SK-N-SH (cell line): Measurements from ENCODE around the gene PIF1. TPM values are rescaled to one million over a fixed set of nuclear protein-coding genes. Genes with fewer than 3 reads are reported as not detected.

ENCODE experiments used
- CTCF ChIA-PET: fragments of 300-600, 350-600 bp; formaldehyde crosslinking; extraction: SDS; loops from one replicate; lab custom pipeline; 2021; lab: Yijun Ruan, JAX
- POLR2A ChIA-PET: fragments of 350-600 bp; sonication (Branson Sonifier 250); formaldehyde crosslinking; extraction: SDS; loops from one replicate; lab custom pipeline; 2020; ENCODE audit warnings: antibody characterized with exemption, inconsistent platforms; lab: Yijun Ruan, JAX
- DNase-seq: peaks from one replicate; pipeline ENCODE4 v3.0.0; 2012
- H2AFZ ChIP-seq: fragments of 200-600 bp; sonication (generic); 2 replicates; pipeline ENCODE4 v1.8.1; 2016; ENCODE audit warnings: antibody characterized with exemption, mild to moderate bottlenecking, low read depth
- H3F3A ChIP-seq: fragments of 200-600 bp; sonication (generic); replicated peaks from 2 replicates; pipeline ENCODE3; 2016; ENCODE audit warnings: antibody characterized with exemption, mild to moderate bottlenecking; ENCODE audit not compliant: insufficient read depth
- H3K27ac ChIP-seq, 2 experiments: fragments of 200-500 bp in 1 of 2; fragments of 200-600 bp in 1 of 2; sonication (Bioruptor generic) in 1 of 2; sonication (generic), shearing (Covaris generic) in 1 of 2; 2 replicates each; pipeline versions ENCODE4 v1.5.1 to v1.6.1; 2014 to 2016; ENCODE audit warnings: low read depth in 2 of 2, inconsistent platforms in 1 of 2, low read length in 1 of 2, mild to moderate bottlenecking in 1 of 2, mixed read lengths in 1 of 2
- H3K27me3 ChIP-seq: fragments of 200-600 bp; sonication (generic), shearing (Covaris generic); 2 replicates; pipeline ENCODE4 v1.6.1; 2016; ENCODE audit warnings: mixed run types; ENCODE audit not compliant: insufficient read depth
- H3K36me3 ChIP-seq, 2 experiments: fragments of 200-500 bp in 1 of 2; fragments of 200-600 bp in 1 of 2; sonication (Bioruptor generic) in 1 of 2; sonication (generic) in 1 of 2; replicated peaks in 1 of 2; 2 replicates each; pipeline versions ENCODE3 to v1.5.1; 2014 to 2016; ENCODE audit warnings: low read length in 1 of 2, mild to moderate bottlenecking in 1 of 2; ENCODE audit not compliant: insufficient read depth in 2 of 2, control insufficient read depth in 1 of 2
- H3K4me1 ChIP-seq, 2 experiments: fragments of 200-500 bp in 1 of 2; fragments of 200-600 bp in 1 of 2; sonication (Bioruptor generic) in 1 of 2; sonication (generic), shearing (Covaris generic) in 1 of 2; 2 replicates each; pipeline versions ENCODE4 v1.5.1 to v1.6.1; 2014 to 2016; ENCODE audit warnings: low read depth in 1 of 2, low read length in 1 of 2, mixed run types in 1 of 2; ENCODE audit not compliant: insufficient read depth in 2 of 2, control insufficient read depth in 1 of 2
- H3K4me2 ChIP-seq: fragments of 200-600 bp; sonication (generic), shearing (Covaris generic); 2 replicates; pipeline ENCODE4 v1.6.1; 2017; ENCODE audit warnings: mixed run types
- H3K4me3 ChIP-seq, 2 experiments: fragments of 200-500 bp in 1 of 2; fragments of 200-600 bp in 1 of 2; sonication (Bioruptor generic) in 1 of 2; sonication (generic), shearing (Covaris generic) in 1 of 2; 2 replicates each; pipeline versions ENCODE4 v1.5.1 to v1.8.1; 2014 to 2016; ENCODE audit warnings: low read depth in 2 of 2, inconsistent platforms in 1 of 2, low read length in 1 of 2, mild to moderate bottlenecking in 1 of 2, mixed read lengths in 1 of 2, moderate library complexity in 1 of 2
- H3K79me2 ChIP-seq: fragments of 200-600 bp; sonication (generic); 2 replicates; pipeline ENCODE4 v1.8.1; 2017; ENCODE audit warnings: mild to moderate bottlenecking; ENCODE audit not compliant: insufficient read depth
- H3K9ac ChIP-seq: fragments of 200-600 bp; sonication (generic); 2 replicates; pipeline ENCODE4 v1.6.1; 2017; ENCODE audit warnings: mixed run types
- H3K9me2 ChIP-seq: fragments of 200-600 bp; sonication (generic); 2 replicates; pipeline ENCODE4 v1.6.1; 2017; ENCODE audit warnings: mixed run types
- H3K9me3 ChIP-seq: fragments of 200-600 bp; sonication (generic); 2 replicates; pipeline ENCODE4 v1.6.1; 2017; ENCODE audit warnings: mixed run types, mild to moderate bottlenecking, moderate library complexity
- H4K20me1 ChIP-seq: fragments of 200-600 bp; sonication (generic); 2 replicates; pipeline ENCODE4 v1.6.1; 2017; ENCODE audit warnings: mild to moderate bottlenecking, mixed run types; ENCODE audit not compliant: insufficient read depth
- CHD2 ChIP-seq: fragments of 150-350 bp; IDR thresholded peaks from 2 replicates; pipeline ENCODE4 v1.6.1; 2018; ENCODE audit warnings: low read length; ENCODE audit not compliant: partially characterized antibody
- ELF1 ChIP-seq: IDR thresholded peaks from 2 replicates; pipeline ENCODE4 v1.4.0; 2012
- FOSL2 ChIP-seq: IDR thresholded peaks from 2 replicates; pipeline ENCODE4 v1.4.0; 2012; ENCODE audit warnings: low read depth, mild to moderate bottlenecking, moderate library complexity, borderline replicate concordance
- GABPA ChIP-seq: IDR thresholded peaks from 2 replicates; pipeline ENCODE4 v1.4.0; 2012; ENCODE audit warnings: low read depth, mild to moderate bottlenecking
- JUND ChIP-seq: IDR thresholded peaks from 2 replicates; pipeline ENCODE4 v1.4.0; 2012
- MEF2A ChIP-seq: IDR thresholded peaks from 2 replicates; pipeline ENCODE4 v1.4.0; 2012; ENCODE audit warnings: low read depth, borderline replicate concordance
- MXI1 ChIP-seq: IDR thresholded peaks from 2 replicates; pipeline ENCODE4 v1.6.1; 2012; ENCODE audit warnings: mild to moderate bottlenecking, low read depth, low read length, improper control_type of control experiment
- POLR2AphosphoS5 ChIP-seq: IDR thresholded peaks from 2 replicates; pipeline ENCODE4 v1.6.1; 2012; ENCODE audit warnings: low read depth, low read length
- RAD21 ChIP-seq: IDR thresholded peaks from 2 replicates; pipeline ENCODE4 v1.6.1; 2012; ENCODE audit warnings: mild to moderate bottlenecking, low read length
- RXRA ChIP-seq: IDR thresholded peaks from 2 replicates; pipeline ENCODE4 v1.4.0; 2012; ENCODE audit warnings: low read depth, mild to moderate bottlenecking, borderline replicate concordance
- SIN3A ChIP-seq: IDR thresholded peaks from 2 replicates; pipeline ENCODE4 v1.6.1; 2012; ENCODE audit warnings: low read depth, mild to moderate bottlenecking, low read length, moderate library complexity, borderline replicate concordance
- SMC3 ChIP-seq: IDR thresholded peaks from 2 replicates; pipeline ENCODE4 v1.6.1; 2012; ENCODE audit warnings: low read depth, low read length, improper control_type of control experiment
- TAF1 ChIP-seq: IDR thresholded peaks from 2 replicates; pipeline ENCODE4 v1.6.1; 2012; ENCODE audit warnings: low read depth, mild to moderate bottlenecking, low read length, moderate library complexity, borderline replicate concordance
- TCF12 ChIP-seq: IDR thresholded peaks from 2 replicates; pipeline ENCODE4 v1.4.0; 2012
- TEAD4 ChIP-seq: IDR thresholded peaks from 2 replicates; pipeline ENCODE4 v1.4.0; 2012; ENCODE audit warnings: mild to moderate bottlenecking, borderline replicate concordance; ENCODE audit not compliant: insufficient read depth
- WGBS: methylation state at CpG from one replicate; pipeline ENCODE4 v1.1.6; 2017; ENCODE audit warnings: low lambda C conversion rate; 5-methylcytosine and 5-hydroxymethylcytosine counted together
- polyA plus RNA-seq, 3 experiments: library from polyadenylated mRNA; depleted of rRNA; stranded (reverse); fragments of >200 nt; gene quantifications; 2 replicates each; pipeline ENCODE4 v1.2.3, GENCODE V29; 2012
- TF ChIP-seq, protein P1 (sequence below): IDR thresholded peaks from 2 replicates; pipeline ENCODE4 v1.4.0; 2012; ENCODE audit warnings: low read depth
- TF ChIP-seq, protein P2 (sequence below): IDR thresholded peaks from 2 replicates; pipeline ENCODE4; 2012
- TF ChIP-seq, protein P3 (sequence below): IDR thresholded peaks from 2 replicates; pipeline ENCODE4 v1.6.1; 2012; ENCODE audit warnings: mild to moderate bottlenecking, low read depth, low read length, moderate library complexity
- TF ChIP-seq, protein P4 (sequence below): fragments of 200-600 bp; sonication (generic); IDR thresholded peaks from 2 replicates; pipeline ENCODE4 v1.6.1; 2017; ENCODE audit warnings: antibody characterized with exemption, mild to moderate bottlenecking, moderate library complexity

The PIF1 gene
- polyA plus RNA-seq, 1 of the 3 experiments (the other 2 are of a cell fraction): 12.4 TPM

DNA sequence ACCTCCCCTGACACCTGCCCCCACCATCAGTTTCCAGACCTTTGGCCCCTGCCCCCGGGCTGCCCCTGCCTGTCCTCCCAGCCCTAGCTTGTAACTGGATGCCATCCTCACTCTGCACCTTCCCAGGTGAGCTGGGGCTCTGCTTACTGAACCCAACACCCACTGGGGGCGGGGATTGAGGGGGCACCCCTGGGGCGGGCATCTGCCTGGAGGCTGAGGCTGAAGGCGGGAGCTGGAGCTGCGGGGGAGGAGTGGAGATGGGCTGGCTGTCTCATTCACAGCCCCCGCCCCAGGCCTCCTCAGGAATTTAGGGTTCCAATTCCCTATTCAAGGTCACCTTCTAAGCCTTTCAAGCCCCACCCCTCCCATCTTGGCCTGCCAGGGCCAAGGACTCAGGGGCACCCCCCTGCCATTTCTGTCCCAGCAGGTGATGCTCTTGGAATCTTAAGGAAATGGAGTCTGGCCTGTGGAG lies 17.7 kb downstream of the PIF1 start:
- ChIA-PET CTCF (interaction anchor here (1.5 to 9.5 kb wide), 6 partner anchors 19 to 246 kb away, joined by 4 to 286 read pairs (median 19); no protein-coding TSS in a partner anchor), POLR2A (no interaction called here)
- Histone ChIP-seq H2AFZ (no peak overlapping the region), H3K27ac (no peak overlapping the region), H3K36me3 (no peaks in the 10 kb centered on the region), H4K20me1 (no peaks in the 10 kb centered on the region), H3K4me2 (no peak overlapping the region), H3F3A (no peaks in the 10 kb centered on the region), H3K9me2 (no peaks in the 10 kb centered on the region), H3K4me3 (no peak overlapping the region), H3K9ac (no peak overlapping the region), H3K27me3 (no peaks in the 10 kb centered on the region), H3K9me3 (no peaks in the 10 kb centered on the region), H3K79me2 (no peaks in the 10 kb centered on the region), H3K4me1 (peaks cover 0 to 5% of the 10 kb centered on the region in 2 experiments; a peak in 2 of 4 replicates)
- no peak for TF ChIP-seq SMC3
- TF ChIP-seq TCF12: no peak
- no peak for TF ChIP-seq TAF1
- no peak for TF ChIP-seq TEAD4
- TF ChIP-seq, protein P1, sequence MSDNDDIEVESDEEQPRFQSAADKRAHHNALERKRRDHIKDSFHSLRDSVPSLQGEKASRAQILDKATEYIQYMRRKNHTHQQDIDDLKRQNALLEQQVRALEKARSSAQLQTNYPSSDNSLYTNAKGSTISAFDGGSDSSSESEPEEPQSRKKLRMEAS: no peak
- TF ChIP-seq MXI1: no peak
- TF ChIP-seq JUND: no peak
- no peak for TF ChIP-seq RAD21
- no peak for TF ChIP-seq GABPA
- 80% methylated on average over 3 of the region's 6 CpGs for WGBS
- no peak for DNase-seq

DNA sequence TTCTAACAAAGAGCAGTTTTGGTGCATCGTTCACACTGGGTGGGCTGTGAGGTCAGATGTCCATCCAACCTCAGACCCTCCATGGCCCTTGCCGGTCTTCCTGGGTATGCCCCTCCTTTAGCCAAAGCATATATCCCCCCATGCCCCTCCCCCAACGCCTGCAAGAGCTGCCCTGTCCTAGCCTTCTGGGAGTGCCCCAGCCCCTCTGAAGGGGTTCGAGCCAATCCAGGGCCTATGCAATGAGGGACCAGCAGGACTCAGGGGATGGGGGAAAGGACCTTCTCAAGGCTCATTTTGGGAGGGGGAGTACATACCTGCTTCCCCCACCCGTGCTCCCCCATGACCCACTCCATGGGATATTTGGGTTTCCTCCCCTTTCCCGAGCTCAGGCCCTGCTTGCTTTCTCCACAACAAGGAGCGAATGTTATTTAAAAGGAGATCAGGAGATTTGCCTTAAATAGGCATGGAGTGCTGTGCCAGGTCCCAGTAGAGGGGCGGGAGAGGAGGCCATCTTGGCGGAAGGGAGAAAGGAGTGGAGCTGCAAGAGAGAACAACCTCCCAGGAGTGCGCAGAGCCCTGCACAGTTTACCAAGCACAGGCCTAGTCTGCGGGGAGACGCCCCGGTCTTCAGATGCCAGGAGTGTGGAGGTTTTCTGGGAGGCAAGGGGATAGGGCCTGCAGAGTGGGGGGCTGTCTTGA lies 18.2 kb downstream of the PIF1 start:
- TF ChIP-seq, protein P2, sequence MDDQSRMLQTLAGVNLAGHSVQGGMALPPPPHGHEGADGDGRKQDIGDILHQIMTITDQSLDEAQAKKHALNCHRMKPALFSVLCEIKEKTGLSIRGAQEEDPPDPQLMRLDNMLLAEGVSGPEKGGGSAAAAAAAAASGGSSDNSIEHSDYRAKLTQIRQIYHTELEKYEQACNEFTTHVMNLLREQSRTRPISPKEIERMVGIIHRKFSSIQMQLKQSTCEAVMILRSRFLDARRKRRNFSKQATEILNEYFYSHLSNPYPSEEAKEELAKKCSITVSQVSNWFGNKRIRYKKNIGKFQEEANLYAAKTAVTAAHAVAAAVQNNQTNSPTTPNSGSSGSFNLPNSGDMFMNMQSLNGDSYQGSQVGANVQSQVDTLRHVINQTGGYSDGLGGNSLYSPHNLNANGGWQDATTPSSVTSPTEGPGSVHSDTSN: no peak
- TF ChIP-seq FOSL2: no peak
- TF ChIP-seq RXRA: no peak
- TF ChIP-seq TEAD4: no peak
- TF ChIP-seq, protein P1: no peak
- TF ChIP-seq MEF2A: no peak
- no peak for TF ChIP-seq CHD2
- TF ChIP-seq ELF1: no peak
- TF ChIP-seq, protein P3, sequence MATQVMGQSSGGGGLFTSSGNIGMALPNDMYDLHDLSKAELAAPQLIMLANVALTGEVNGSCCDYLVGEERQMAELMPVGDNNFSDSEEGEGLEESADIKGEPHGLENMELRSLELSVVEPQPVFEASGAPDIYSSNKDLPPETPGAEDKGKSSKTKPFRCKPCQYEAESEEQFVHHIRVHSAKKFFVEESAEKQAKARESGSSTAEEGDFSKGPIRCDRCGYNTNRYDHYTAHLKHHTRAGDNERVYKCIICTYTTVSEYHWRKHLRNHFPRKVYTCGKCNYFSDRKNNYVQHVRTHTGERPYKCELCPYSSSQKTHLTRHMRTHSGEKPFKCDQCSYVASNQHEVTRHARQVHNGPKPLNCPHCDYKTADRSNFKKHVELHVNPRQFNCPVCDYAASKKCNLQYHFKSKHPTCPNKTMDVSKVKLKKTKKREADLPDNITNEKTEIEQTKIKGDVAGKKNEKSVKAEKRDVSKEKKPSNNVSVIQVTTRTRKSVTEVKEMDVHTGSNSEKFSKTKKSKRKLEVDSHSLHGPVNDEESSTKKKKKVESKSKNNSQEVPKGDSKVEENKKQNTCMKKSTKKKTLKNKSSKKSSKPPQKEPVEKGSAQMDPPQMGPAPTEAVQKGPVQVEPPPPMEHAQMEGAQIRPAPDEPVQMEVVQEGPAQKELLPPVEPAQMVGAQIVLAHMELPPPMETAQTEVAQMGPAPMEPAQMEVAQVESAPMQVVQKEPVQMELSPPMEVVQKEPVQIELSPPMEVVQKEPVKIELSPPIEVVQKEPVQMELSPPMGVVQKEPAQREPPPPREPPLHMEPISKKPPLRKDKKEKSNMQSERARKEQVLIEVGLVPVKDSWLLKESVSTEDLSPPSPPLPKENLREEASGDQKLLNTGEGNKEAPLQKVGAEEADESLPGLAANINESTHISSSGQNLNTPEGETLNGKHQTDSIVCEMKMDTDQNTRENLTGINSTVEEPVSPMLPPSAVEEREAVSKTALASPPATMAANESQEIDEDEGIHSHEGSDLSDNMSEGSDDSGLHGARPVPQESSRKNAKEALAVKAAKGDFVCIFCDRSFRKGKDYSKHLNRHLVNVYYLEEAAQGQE: no peak
- TF ChIP-seq SIN3A: no peak
- TF ChIP-seq POLR2AphosphoS5: no peak
- TF ChIP-seq, protein P4, sequence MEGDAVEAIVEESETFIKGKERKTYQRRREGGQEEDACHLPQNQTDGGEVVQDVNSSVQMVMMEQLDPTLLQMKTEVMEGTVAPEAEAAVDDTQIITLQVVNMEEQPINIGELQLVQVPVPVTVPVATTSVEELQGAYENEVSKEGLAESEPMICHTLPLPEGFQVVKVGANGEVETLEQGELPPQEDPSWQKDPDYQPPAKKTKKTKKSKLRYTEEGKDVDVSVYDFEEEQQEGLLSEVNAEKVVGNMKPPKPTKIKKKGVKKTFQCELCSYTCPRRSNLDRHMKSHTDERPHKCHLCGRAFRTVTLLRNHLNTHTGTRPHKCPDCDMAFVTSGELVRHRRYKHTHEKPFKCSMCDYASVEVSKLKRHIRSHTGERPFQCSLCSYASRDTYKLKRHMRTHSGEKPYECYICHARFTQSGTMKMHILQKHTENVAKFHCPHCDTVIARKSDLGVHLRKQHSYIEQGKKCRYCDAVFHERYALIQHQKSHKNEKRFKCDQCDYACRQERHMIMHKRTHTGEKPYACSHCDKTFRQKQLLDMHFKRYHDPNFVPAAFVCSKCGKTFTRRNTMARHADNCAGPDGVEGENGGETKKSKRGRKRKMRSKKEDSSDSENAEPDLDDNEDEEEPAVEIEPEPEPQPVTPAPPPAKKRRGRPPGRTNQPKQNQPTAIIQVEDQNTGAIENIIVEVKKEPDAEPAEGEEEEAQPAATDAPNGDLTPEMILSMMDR: no peak
- Histone ChIP-seq H3F3A (no peaks in the 10 kb centered on the region), H3K9me2 (no peaks in the 10 kb centered on the region), H3K9ac (no peak overlapping the region), H2AFZ (no peak overlapping the region), H3K4me3 (no peak overlapping the region), H3K4me1 (peaks cover 0 to 4% of the 10 kb centered on the region in 2 experiments; a peak in 1 of 4 replicates), H3K4me2 (no peak overlapping the region), H3K79me2 (no peaks in the 10 kb centered on the region), H3K27ac (no peak overlapping the region), H3K36me3 (no peaks in the 10 kb centered on the region), H3K9me3 (no peaks in the 10 kb centered on the region), H4K20me1 (no peaks in the 10 kb centered on the region), H3K27me3 (no peaks in the 10 kb centered on the region)
- CTCF ChIA-PET: interaction anchor here (1.5 to 9.5 kb wide), 4 partner anchors 58 to 247 kb away, joined by 4 to 286 read pairs (median 30); no protein-coding TSS in a partner anchor
- no peak for DNase-seq
- WGBS: 82% methylated on average over 13 of the region's 13 CpGs
- POLR2A ChIA-PET: no interaction called here
